Aorta (tissue), 4 donors: Measurements from ENCODE around the gene OLFML1. TPM values are rescaled to one million over a fixed set of nuclear protein-coding genes. Genes with fewer than 3 reads are reported as not detected.

Source experiments
- polyA plus RNA-seq, 2 donors: library from polyadenylated mRNA; stranded (reverse); fragments of 200-250 nt; gene quantifications; one replicate each; pipeline ENCODE4 v1.2.3, GENCODE V29; 2013
- total RNA-seq, 2 donors: library from RNA; stranded (reverse); fragmentation: NEBNext Ultra II Directional; extraction: Animal tissue kit (Norgen Biotek cat#: 25700); gene quantifications; one replicate each; pipeline ENCODE4 v1.2.1, GENCODE V29; 2021
- donor health status: healthy with polysubstance abuse.
- donor health status: Bipolar disorder and iron deficiency.
- donor health status: DM: no; HTN: no; CAD: no.
- donor health status: DM: yes; HTN: yes; CAD: no.

Gene OLFML1
- total and polyA plus RNA-seq, 4 donors = 4.9 to 41.0 (median 18.1) TPM

Other genes with a start within 250 kb of the OLFML1 start
- gene SYT9, start 233.6 kb upstream of the OLFML1 start, total RNA-seq = under 1 TPM; 0.18 to 0.26 TPM
- under 1 TPM; 0.08 to 0.38 TPM for gene SYT9, start 233.6 kb upstream of the OLFML1 start, polyA plus RNA-seq
- 10 to 100 TPM; 17.6 to 35.6 TPM for gene PPFIBP2, start 28.5 kb downstream of the OLFML1 start, total RNA-seq
- 10 to 100 TPM; 14.1 to 31.7 TPM for gene PPFIBP2, start 28.5 kb downstream of the OLFML1 start, polyA plus RNA-seq
- gene CYB5R2, start 188.0 kb downstream of the OLFML1 start, total RNA-seq = 10 to 100 TPM in 1 of 2 donors, 1 to 10 TPM in 1; 8.3 to 10.1 TPM
- gene CYB5R2, start 188.0 kb downstream of the OLFML1 start, polyA plus RNA-seq = 10 to 100 TPM; 20.0 to 27.6 TPM
- gene OVCH2, start 221.0 kb downstream of the OLFML1 start, total RNA-seq = under 1 TPM in 1 of 2 donors, not detected in 1; 0.75 TPM
- under 1 TPM in 1 of 2 donors, not detected in 1; 0.31 TPM for gene OVCH2, start 221.0 kb downstream of the OLFML1 start, polyA plus RNA-seq